Right lobe of liver (tissue), 4 donors: ENCODE measurements around the gene ANKS6.

ENCODE experiments used
- POLR2A ChIP-seq: fragments of 450-650 bp; IDR thresholded peaks from one replicate; pipeline ENCODE4 v1.6.1; 2017; ENCODE audit warnings: antibody characterized with exemption, mild to moderate bottlenecking
- TF ChIP-seq, protein P1 (sequence below), 4 donors: fragments of 200-600 bp in 3 of 4; fragments of 450-650 bp in 1 of 4; IDR thresholded peaks; one replicate each; pipeline versions ENCODE4 v1.5.1 to v1.8.0; 2016 to 2022; ENCODE audit warnings: antibody characterized with exemption in 4 of 4, mild to moderate bottlenecking in 2 of 4
- donor health status: DM: no; HTN: no; CAD: no.
- donor health status: DM: no; HTN: no; CAD: no.
- donor health status: DM: no; HTN: yes; CAD: no.

DNA sequence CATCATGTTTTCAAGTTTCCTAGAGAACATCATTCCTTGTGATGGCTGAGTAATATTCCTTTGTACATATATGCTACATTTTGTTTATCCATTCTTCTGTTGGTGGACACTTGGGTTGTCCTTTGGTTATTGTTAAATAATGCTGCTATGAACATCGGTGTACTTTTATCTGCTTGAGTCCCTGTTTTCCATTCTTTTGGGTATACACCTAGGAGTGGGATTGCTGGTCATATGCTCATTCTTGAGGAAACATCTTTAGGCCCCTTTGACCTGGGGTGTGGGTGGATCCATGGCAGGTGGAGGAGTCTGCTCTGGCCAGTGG is 36.4 kb upstream of the ANKS6 start:
- TF ChIP-seq, protein P1, sequence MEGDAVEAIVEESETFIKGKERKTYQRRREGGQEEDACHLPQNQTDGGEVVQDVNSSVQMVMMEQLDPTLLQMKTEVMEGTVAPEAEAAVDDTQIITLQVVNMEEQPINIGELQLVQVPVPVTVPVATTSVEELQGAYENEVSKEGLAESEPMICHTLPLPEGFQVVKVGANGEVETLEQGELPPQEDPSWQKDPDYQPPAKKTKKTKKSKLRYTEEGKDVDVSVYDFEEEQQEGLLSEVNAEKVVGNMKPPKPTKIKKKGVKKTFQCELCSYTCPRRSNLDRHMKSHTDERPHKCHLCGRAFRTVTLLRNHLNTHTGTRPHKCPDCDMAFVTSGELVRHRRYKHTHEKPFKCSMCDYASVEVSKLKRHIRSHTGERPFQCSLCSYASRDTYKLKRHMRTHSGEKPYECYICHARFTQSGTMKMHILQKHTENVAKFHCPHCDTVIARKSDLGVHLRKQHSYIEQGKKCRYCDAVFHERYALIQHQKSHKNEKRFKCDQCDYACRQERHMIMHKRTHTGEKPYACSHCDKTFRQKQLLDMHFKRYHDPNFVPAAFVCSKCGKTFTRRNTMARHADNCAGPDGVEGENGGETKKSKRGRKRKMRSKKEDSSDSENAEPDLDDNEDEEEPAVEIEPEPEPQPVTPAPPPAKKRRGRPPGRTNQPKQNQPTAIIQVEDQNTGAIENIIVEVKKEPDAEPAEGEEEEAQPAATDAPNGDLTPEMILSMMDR (IDR thresholded peaks at IDR 0.05): no peak
- no peak for TF ChIP-seq POLR2A
